ENCODE measurements around the gene DDIT4. TPM values are rescaled to one million over a fixed set of nuclear protein-coding genes. Genes with fewer than 3 reads are reported as not detected.

The DDIT4 gene
- total and polyA plus RNA-seq, 2 experiments from 2014 or later = 114 to 136 TPM

- Histone ChIP-seq H3K4me2 (no peak overlapping the region), H2AFZ (no peak overlapping the region), H3K27ac (ENCODE audit: low read depth) (no peak overlapping the region), H4K20me1 (replicated peaks; ENCODE audit: insufficient read depth) (no peaks in the 10 kb centered on the region), H3K79me2 (replicated peaks; ENCODE audit: insufficient read depth) (no peaks in the 10 kb centered on the region), H3K9me2 (ENCODE audit: insufficient read depth) (no peaks in the 10 kb centered on the region), H3F3A (replicated peaks; ENCODE audit: low read depth) (no peaks in the 10 kb centered on the region), H3K27me3 (ENCODE audit: insufficient read depth) (no peaks in the 10 kb centered on the region), H3K4me3 (no peak overlapping the region), H3K36me3 (ENCODE audit: insufficient read depth) (no peaks in the 10 kb centered on the region), H3K4me1 (ENCODE audit: insufficient read depth) (peaks cover 14% of the 10 kb centered on the region)
- ATAC-seq (no peak), DNase-seq (ENCODE audit: low spot score) (no peak)
- H3K27ac Mint-ChIP-seq = no peak overlapping the region
- no peaks in the 10 kb centered on the region for H3K36me3 Mint-ChIP-seq (ENCODE audit: low read depth)
- H3K4me3 Mint-ChIP-seq = no peak overlapping the region
- peaks cover 14% of the 10 kb centered on the region for H3K27me3 Mint-ChIP-seq (ENCODE audit: insufficient read depth, low read depth, poor library complexity)
- H3K4me1 Mint-ChIP-seq = peaks cover 21% of the 10 kb centered on the region
- H3K9me3 Mint-ChIP-seq = no peaks in the 10 kb centered on the region
- no peak for TF ChIP-seq NANOG (IDR thresholded peaks at IDR 0.05; ENCODE audit: borderline replicate concordance)
- TF ChIP-seq CTCF (conservative IDR thresholded peaks at IDR 0.05; ENCODE audit: low read depth in 2 of 2) = no peak
- no peak for TF ChIP-seq JUNB (IDR thresholded peaks at IDR 0.05; ENCODE audit: unreplicated experiment)
- no peak for TF ChIP-seq POLR2AphosphoS5 (IDR thresholded peaks at IDR 0.05; ENCODE audit: low read depth)
- no peak for TF ChIP-seq ZNF462 (CRISPR knock-in tag; IDR thresholded peaks at IDR 0.05)
- TF ChIP-seq CREB1 (CRISPR knock-in tag; IDR thresholded peaks at IDR 0.05; ENCODE audit: low read depth) = no peak
- no peak for TF ChIP-seq ETS1 (IDR thresholded peaks at IDR 0.05)
- TF ChIP-seq REST (IDR thresholded peaks at IDR 0.05; ENCODE audit: unreplicated experiment) = no peak
- no peak for TF ChIP-seq ZNF331 (CRISPR knock-in tag; IDR thresholded peaks at IDR 0.05; ENCODE audit: low read depth)
- TF ChIP-seq STAT1 (IDR thresholded peaks at IDR 0.05; ENCODE audit: unreplicated experiment) = no peak
- TF ChIP-seq ZNF114 (CRISPR knock-in tag; IDR thresholded peaks at IDR 0.05) = no peak
- TF ChIP-seq EZH2 (IDR thresholded peaks at IDR 0.05; ENCODE audit: low read depth, unreplicated experiment) = no peak
- TF ChIP-seq EZH2phosphoT487 (IDR thresholded peaks at IDR 0.05; ENCODE audit: unreplicated experiment) = no peak
Observed at GRCh38 chr10:72306215-72306760, 32.6 kb downstream of the DDIT4 start.

Measured in GM23338 (cell line).